ENCODE results near the gene UAP1L1.
"Not testable (repeated sequence)": the region's sequence is repeated elsewhere in the genome, so short reads cannot be mapped to it uniquely, and the experiment has no call there.

The UAP1L1 gene

GRCh38 chr9:137116728-137117127, 39.4 kb downstream of the UAP1L1 start:
- DNase-seq = no peak

- no peak for DNase-seq
Observed at GRCh38 chr9:137117269-137117731, 40.0 kb downstream of the UAP1L1 start.

GRCh38 chr9:137118092-137118603, 40.8 kb downstream of the UAP1L1 start:
- DNase-seq = not testable (repeated sequence)

GRCh38 chr9:137121927-137122795, 44.8 kb downstream of the UAP1L1 start:
- not testable (repeated sequence) for DNase-seq

GRCh38 chr9:137122796-137123467, 45.6 kb downstream of the UAP1L1 start:
- not testable (repeated sequence) for DNase-seq

GRCh38 chr9:137123468-137123837, 46.1 kb downstream of the UAP1L1 start:
- no peak for DNase-seq

GRCh38 chr9:137123952-137124462, 46.7 kb downstream of the UAP1L1 start:
- not testable (repeated sequence) for DNase-seq

- DNase-seq = no peak
Observed at GRCh38 chr9:137126786-137127185, 49.5 kb downstream of the UAP1L1 start.

- DNase-seq = no peak
Observed at GRCh38 chr9:137127301-137128157, 50.2 kb downstream of the UAP1L1 start.

GRCh38 chr9:137128158-137128861, 51.0 kb downstream of the UAP1L1 start:
- no peak for DNase-seq

GRCh38 chr9:137128862-137129455, 51.6 kb downstream of the UAP1L1 start:
- no peak for DNase-seq

GRCh38 chr9:137129456-137130175, 52.3 kb downstream of the UAP1L1 start:
- peak; percentile 71 to 85 (median 80) for DNase-seq

- no peak for DNase-seq
Observed at GRCh38 chr9:137130176-137130755, 52.9 kb downstream of the UAP1L1 start.
